Transverse colon (tissue), 4 donors: Measurements from ENCODE around the gene NAMPT.

Source experiments
- POLR2AphosphoS5 ChIP-seq, 3 donors: sonication (generic); formaldehyde crosslinking; IDR thresholded peaks; one replicate each; pipeline ENCODE4 v1.6.1; 2016; ENCODE audit warnings: antibody characterized with exemption in 3 of 3
- TF ChIP-seq, protein P1 (sequence below), 5 experiments: fragments of 200-600 bp in 3 of 5; fragments of 450-650 bp in 2 of 5; sonication (generic) in 3 of 5; IDR thresholded peaks; 1 replicate in 2 of 5; 2 replicates in 3 of 5; pipeline ENCODE4 v1.5.1; 2016 to 2017; ENCODE audit warnings: antibody characterized with exemption in 5 of 5, inconsistent platforms in 3 of 5, mild to moderate bottlenecking in 2 of 5, moderate library complexity in 1 of 5

DNA sequence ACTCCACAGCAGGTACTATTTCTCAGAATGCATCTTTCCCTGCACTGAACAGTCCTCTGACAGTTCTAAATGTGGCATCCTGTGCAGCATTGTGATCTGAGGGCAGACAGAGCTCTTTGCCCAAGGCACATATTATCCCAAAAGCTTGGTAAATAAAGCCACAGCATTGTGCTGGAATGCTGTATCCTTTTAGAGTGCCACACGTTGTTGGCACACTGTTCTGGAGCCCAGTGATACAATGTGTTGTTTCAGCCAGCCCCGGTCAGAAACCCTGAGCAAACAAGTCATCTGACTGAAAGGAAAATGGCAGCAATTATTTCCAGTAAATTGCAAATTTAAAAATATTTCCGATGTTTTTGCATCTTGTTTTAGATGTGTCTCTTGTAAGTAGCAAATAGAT is 45.4 kb downstream of the NAMPT start:
- TF ChIP-seq, protein P1, sequence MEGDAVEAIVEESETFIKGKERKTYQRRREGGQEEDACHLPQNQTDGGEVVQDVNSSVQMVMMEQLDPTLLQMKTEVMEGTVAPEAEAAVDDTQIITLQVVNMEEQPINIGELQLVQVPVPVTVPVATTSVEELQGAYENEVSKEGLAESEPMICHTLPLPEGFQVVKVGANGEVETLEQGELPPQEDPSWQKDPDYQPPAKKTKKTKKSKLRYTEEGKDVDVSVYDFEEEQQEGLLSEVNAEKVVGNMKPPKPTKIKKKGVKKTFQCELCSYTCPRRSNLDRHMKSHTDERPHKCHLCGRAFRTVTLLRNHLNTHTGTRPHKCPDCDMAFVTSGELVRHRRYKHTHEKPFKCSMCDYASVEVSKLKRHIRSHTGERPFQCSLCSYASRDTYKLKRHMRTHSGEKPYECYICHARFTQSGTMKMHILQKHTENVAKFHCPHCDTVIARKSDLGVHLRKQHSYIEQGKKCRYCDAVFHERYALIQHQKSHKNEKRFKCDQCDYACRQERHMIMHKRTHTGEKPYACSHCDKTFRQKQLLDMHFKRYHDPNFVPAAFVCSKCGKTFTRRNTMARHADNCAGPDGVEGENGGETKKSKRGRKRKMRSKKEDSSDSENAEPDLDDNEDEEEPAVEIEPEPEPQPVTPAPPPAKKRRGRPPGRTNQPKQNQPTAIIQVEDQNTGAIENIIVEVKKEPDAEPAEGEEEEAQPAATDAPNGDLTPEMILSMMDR (IDR thresholded peaks at IDR 0.05) = no peak
- TF ChIP-seq POLR2AphosphoS5 (IDR thresholded peaks at IDR 0.05) = no peak
